Stimulated activated CD4-positive, alpha-beta T cell treated with anti-CD3 and anti-CD28 coated beads, Interleukin-15, amount 100 ng/mL, for 24 hours (primary cell): ENCODE measurements around the gene GCNT1.

ENCODE experiments used
- DNase-seq: peaks from one replicate; pipeline ENCODE4 v3.0.0-alpha.2; 2020

Gene GCNT1

DNA sequence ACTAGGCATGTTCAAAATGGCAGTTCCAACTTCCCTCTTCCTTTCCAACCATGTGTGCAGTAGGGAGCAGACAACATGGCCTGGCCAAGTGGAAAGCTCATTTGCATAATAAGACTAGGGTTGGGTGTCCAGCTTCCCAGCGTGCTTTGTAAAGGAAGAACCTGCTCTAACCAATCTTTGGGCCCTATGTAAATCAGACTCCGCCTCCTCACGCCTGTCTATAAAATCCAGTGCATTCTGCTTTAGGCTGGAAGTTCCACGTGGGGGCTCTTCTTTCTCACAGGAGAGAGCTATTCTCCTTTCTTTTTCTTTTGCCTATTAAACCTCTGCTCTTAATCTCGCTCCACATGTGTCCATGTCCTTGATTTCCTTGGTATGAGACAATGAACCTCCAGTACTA, 83.4 kb downstream of the GCNT1 start:
- no peak for DNase-seq

DNA sequence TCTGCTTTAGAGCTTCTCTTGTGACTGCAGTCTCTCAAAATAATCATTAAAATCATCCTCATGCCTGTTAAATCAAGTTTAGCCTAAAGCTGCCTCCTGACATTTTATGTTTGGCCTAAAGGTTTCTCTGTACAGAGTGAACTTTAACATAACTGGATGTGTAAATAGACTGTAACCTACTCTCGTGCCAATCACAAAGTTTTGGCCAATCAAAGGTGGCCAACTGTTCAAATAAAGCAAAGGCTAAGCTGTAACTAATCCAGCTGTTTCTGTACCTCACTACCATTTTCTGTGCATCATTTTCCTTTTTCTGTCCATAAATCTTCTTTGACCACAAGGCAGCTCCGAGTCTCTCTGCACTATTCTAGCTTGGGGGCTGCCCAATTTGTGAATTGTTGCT, 86.2 kb downstream of the GCNT1 start:
- no peak for DNase-seq

DNA sequence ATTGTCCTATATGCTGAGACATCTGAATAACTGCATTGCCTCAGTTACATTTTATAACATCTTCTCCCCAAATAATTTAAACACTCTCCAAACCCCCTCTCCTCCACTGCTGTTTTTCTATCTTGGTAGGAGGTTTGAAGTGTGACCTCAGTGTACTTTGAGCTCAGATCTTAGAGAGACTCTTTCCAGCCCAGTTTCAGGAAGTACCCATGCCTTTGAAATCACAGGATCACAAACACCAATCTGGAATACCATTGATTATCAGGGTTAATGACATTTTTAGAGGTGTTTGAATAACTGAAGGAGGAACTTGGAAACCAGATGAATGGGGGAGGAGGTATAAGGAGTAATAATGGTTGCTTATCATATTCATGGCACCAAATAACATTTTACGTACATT, 93.2 kb downstream of the GCNT1 start:
- DNase-seq = no peak

DNA sequence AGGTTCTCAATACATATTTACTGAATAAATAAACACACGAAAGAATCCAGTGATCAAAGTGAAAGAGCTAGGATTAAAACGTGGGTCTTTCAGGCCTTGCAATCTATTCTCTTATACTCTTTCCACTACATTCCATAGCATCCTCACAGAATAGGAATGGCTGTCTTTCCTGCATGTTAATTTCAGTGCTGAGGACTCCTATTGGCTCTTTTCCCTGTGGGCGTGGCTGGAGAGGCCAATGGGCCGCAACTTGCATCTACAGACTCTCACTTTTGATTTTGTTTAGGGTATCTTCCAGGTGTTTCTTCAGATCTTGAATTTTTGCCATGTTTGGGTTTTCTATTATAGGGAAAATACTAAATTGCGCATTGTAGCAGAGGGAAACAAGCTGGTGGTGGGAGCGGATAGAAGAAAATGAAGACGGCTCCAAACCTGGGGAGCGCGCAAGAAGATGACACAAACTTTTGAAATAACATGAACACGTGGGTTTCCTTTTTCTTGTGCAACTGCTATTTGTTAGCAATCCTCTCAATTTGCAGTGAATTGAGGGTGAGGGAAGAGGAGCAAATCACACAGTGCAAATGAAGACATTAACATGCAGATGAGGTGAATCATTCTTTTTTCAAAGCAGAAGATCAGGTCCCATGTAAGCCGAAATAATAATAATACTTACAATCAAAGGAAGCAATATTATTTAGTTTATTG, 93.9 kb downstream of the GCNT1 start:
- no peak for DNase-seq

DNA sequence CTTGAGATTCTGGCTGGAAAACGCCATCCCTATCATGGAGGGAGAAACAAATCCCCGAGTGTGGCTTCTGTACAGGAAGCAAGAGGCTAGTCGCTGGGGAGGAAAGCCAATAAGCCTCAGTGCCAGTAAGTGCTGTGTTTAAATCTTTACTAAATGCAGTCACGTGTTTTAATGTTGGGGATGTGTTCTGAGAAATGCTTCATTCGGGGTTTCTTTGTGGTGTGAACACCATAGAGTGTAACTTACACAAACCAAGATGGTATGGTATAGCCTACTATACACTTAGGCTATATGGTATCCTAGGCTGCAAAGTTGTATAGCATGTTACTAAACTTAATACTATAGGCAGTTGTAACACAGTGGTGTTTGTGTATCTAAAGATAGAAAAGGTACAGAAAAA, 94.7 kb downstream of the GCNT1 start:
- DNase-seq = no peak
